Measurements from ENCODE around the gene MDM2.

Gene MDM2

GRCh38 chr12:68779280-68779679 lies 28.7 kb upstream of the MDM2 start:
- no peak for TF ChIP-seq FOXP2 (optimal IDR thresholded peaks at IDR 0.05; ENCODE audit: control extremely low read depth, extremely low read length, insufficient read depth)
- Histone ChIP-seq H3K9ac (ENCODE audit: insufficient read length) (no peak overlapping the region), H3K36me3 (ENCODE audit: insufficient read depth, low read length) (no peaks in the 10 kb centered on the region), H3K9me3 (ENCODE audit: low read depth, low read length) (no peaks in the 10 kb centered on the region), H3K27ac (no peak overlapping the region), H3K4me3 (no peak overlapping the region)
- DNase-seq (ENCODE audit: low read depth, low spot score): no peak

GRCh38 chr12:68780731-68781130 lies 27.2 kb upstream of the MDM2 start:
- no peak for DNase-seq (ENCODE audit: low read depth, low spot score)
- H3K36me3 ChIP-seq (ENCODE audit: insufficient read depth, low read length): no peaks in the 10 kb centered on the region
- H3K27ac ChIP-seq: no peak overlapping the region
- no peak overlapping the region for H3K9ac ChIP-seq (ENCODE audit: insufficient read length)
- H3K4me3 ChIP-seq: no peak overlapping the region
- TF ChIP-seq FOXP2 (optimal IDR thresholded peaks at IDR 0.05; ENCODE audit: control extremely low read depth, extremely low read length, insufficient read depth) (no peak), EZH2 (IDR thresholded peaks at IDR 0.05) (no peak), POLR2AphosphoS5 (IDR thresholded peaks at IDR 0.05; ENCODE audit: borderline replicate concordance, low read depth, low read length) (no peak)
- H3K9me3 ChIP-seq (ENCODE audit: low read depth, low read length): no peaks in the 10 kb centered on the region

- H3K36me3 ChIP-seq (ENCODE audit: insufficient read depth, low read length): no peaks in the 10 kb centered on the region
- TF ChIP-seq FOXP2 (optimal IDR thresholded peaks at IDR 0.05; ENCODE audit: control extremely low read depth, extremely low read length, insufficient read depth): no peak
- TF ChIP-seq POLR2AphosphoS5 (IDR thresholded peaks at IDR 0.05; ENCODE audit: borderline replicate concordance, low read depth, low read length): no peak
- TF ChIP-seq EZH2 (IDR thresholded peaks at IDR 0.05): no peak
- H3K9me3 ChIP-seq (ENCODE audit: low read depth, low read length): no peaks in the 10 kb centered on the region
- no peak overlapping the region for H3K27ac ChIP-seq
- no peak overlapping the region for H3K4me3 ChIP-seq
- no peak overlapping the region for H3K9ac ChIP-seq (ENCODE audit: insufficient read length)
- DNase-seq (ENCODE audit: low read depth, low spot score): no peak
Measured at GRCh38 chr12:68781728-68782127, 26.2 kb upstream of the MDM2 start.

GRCh38 chr12:68784015-68784414 lies 24.0 kb upstream of the MDM2 start:
- Histone ChIP-seq H3K36me3 (ENCODE audit: insufficient read depth, low read length) (no peaks in the 10 kb centered on the region), H3K9me3 (ENCODE audit: low read depth, low read length) (no peaks in the 10 kb centered on the region), H3K9ac (ENCODE audit: insufficient read length) (no peak overlapping the region), H3K27ac (no peak overlapping the region), H3K4me3 (no peak overlapping the region)
- DNase-seq (ENCODE audit: low read depth, low spot score): no peak
- no peak for TF ChIP-seq FOXP2 (optimal IDR thresholded peaks at IDR 0.05; ENCODE audit: control extremely low read depth, extremely low read length, insufficient read depth)
- no peak for TF ChIP-seq POLR2AphosphoS5 (IDR thresholded peaks at IDR 0.05; ENCODE audit: borderline replicate concordance, low read depth, low read length)
- TF ChIP-seq EZH2 (IDR thresholded peaks at IDR 0.05): no peak

GRCh38 chr12:68785358-68785757 lies 22.6 kb upstream of the MDM2 start:
- Histone ChIP-seq H3K9ac (ENCODE audit: insufficient read length) (no peak overlapping the region), H3K27ac (no peak overlapping the region), H3K4me3 (no peak overlapping the region), H3K9me3 (ENCODE audit: low read depth, low read length) (no peaks in the 10 kb centered on the region), H3K36me3 (ENCODE audit: insufficient read depth, low read length) (no peaks in the 10 kb centered on the region)
- TF ChIP-seq POLR2AphosphoS5 (IDR thresholded peaks at IDR 0.05; ENCODE audit: borderline replicate concordance, low read depth, low read length) (no peak), FOXP2 (optimal IDR thresholded peaks at IDR 0.05; ENCODE audit: control extremely low read depth, extremely low read length, insufficient read depth) (no peak), EZH2 (IDR thresholded peaks at IDR 0.05) (no peak)
- DNase-seq (ENCODE audit: low read depth, low spot score): no peak

GRCh38 chr12:68785823-68786222 lies 22.2 kb upstream of the MDM2 start:
- DNase-seq (ENCODE audit: low read depth, low spot score): no peak
- Histone ChIP-seq H3K4me3 (no peak overlapping the region), H3K9ac (ENCODE audit: insufficient read length) (no peak overlapping the region), H3K36me3 (ENCODE audit: insufficient read depth, low read length) (no peaks in the 10 kb centered on the region), H3K27ac (no peak overlapping the region), H3K9me3 (ENCODE audit: low read depth, low read length) (no peaks in the 10 kb centered on the region)
- no peak for TF ChIP-seq EZH2 (IDR thresholded peaks at IDR 0.05)
- TF ChIP-seq FOXP2 (optimal IDR thresholded peaks at IDR 0.05; ENCODE audit: control extremely low read depth, extremely low read length, insufficient read depth): no peak
- no peak for TF ChIP-seq POLR2AphosphoS5 (IDR thresholded peaks at IDR 0.05; ENCODE audit: borderline replicate concordance, low read depth, low read length)

- TF ChIP-seq POLR2AphosphoS5 (IDR thresholded peaks at IDR 0.05; ENCODE audit: borderline replicate concordance, low read depth, low read length): no peak
- no peak for TF ChIP-seq FOXP2 (optimal IDR thresholded peaks at IDR 0.05; ENCODE audit: control extremely low read depth, extremely low read length, insufficient read depth)
- no peak for TF ChIP-seq EZH2 (IDR thresholded peaks at IDR 0.05)
- no peak for DNase-seq (ENCODE audit: low read depth, low spot score)
- Histone ChIP-seq H3K4me3 (no peak overlapping the region), H3K36me3 (ENCODE audit: insufficient read depth, low read length) (no peaks in the 10 kb centered on the region), H3K9ac (ENCODE audit: insufficient read length) (no peak overlapping the region), H3K9me3 (ENCODE audit: low read depth, low read length) (no peaks in the 10 kb centered on the region), H3K27ac (no peak overlapping the region)
Measured at GRCh38 chr12:68786929-68787328, 21.0 kb upstream of the MDM2 start.

- Histone ChIP-seq H3K9me3 (ENCODE audit: low read depth, low read length) (no peaks in the 10 kb centered on the region), H3K27ac (no peak overlapping the region), H3K36me3 (ENCODE audit: insufficient read depth, low read length) (no peaks in the 10 kb centered on the region), H3K9ac (ENCODE audit: insufficient read length) (no peak overlapping the region), H3K4me3 (no peak overlapping the region)
- TF ChIP-seq EZH2 (IDR thresholded peaks at IDR 0.05): no peak
- no peak for TF ChIP-seq POLR2AphosphoS5 (IDR thresholded peaks at IDR 0.05; ENCODE audit: borderline replicate concordance, low read depth, low read length)
- TF ChIP-seq FOXP2 (optimal IDR thresholded peaks at IDR 0.05; ENCODE audit: control extremely low read depth, extremely low read length, insufficient read depth): no peak
- no peak for DNase-seq (ENCODE audit: low read depth, low spot score)
Measured at GRCh38 chr12:68788554-68789143, 19.3 kb upstream of the MDM2 start.
